Mucosa of gallbladder (tissue), 1 donor: Measurements from ENCODE around the gene WDFY3. TPM values are rescaled to one million over a fixed set of nuclear protein-coding genes. Genes with fewer than 3 reads are reported as not detected.
"Not testable (repeated sequence)": the region's sequence is repeated elsewhere in the genome, so short reads cannot be mapped to it uniquely, and the experiment has no call there.

Experiments
- DNase-seq: peaks from one replicate; pipeline ENCODE4 v3.0.0-alpha.2; 2020; ENCODE audit warnings: low spot score
- total RNA-seq: library from RNA; stranded (reverse); gene quantifications from one replicate; pipeline ENCODE4 v1.2.1, GENCODE V29; 2021
- donor health status: DM: no; HTN: no; CAD: no.

The WDFY3 gene
- total RNA-seq, 1 donor from 2014 or later, result 102 TPM

GRCh38 chr4:84718699-84719098, 247.8 kb downstream of the WDFY3 start:
- DNase-seq, result no peak

DNA sequence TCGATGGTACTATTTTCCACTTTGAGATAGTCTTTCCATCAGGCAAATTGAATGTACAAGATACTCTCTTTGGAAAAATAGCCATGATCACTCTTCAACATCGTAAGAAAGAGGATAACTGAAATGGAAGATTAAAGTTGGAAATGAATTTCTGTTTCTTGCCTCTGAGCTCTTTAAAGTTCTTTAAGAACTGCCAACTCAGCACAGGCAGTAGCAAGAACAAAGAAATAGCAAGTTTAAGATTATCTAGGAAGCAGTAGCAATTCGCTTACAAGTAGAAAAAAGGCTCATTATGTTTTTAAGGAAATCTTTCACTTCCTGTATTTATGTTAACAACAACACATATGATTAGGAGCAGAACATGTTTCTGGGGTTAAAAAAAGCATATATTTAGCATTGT, 255.9 kb downstream of the WDFY3 start:
- no peak for DNase-seq

GRCh38 chr4:84708406-84709135, 257.9 kb downstream of the WDFY3 start:
- DNase-seq, result no peak

DNA sequence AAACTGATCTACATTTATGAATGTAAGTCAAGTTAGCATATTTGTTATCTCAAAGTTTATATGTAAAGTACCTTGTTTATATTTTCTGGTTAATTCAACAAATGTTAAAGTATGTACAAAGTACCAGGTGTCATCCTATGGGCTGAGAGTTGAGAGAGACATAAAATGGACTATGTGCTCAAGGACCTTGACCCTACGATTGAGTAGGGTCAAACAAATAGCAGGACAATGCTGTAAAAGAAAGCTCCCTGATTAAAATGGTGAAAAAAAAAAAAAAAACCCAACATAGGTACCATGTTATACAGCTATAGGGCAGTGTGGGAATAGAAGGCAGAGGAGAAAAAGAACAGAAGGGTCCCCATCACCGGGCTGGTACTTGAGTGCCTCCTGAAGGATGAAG, 260.2 kb downstream of the WDFY3 start:
- no peak for DNase-seq

GRCh38 chr4:84699001-84699671, 267.4 kb downstream of the WDFY3 start:
- no peak for DNase-seq

DNA sequence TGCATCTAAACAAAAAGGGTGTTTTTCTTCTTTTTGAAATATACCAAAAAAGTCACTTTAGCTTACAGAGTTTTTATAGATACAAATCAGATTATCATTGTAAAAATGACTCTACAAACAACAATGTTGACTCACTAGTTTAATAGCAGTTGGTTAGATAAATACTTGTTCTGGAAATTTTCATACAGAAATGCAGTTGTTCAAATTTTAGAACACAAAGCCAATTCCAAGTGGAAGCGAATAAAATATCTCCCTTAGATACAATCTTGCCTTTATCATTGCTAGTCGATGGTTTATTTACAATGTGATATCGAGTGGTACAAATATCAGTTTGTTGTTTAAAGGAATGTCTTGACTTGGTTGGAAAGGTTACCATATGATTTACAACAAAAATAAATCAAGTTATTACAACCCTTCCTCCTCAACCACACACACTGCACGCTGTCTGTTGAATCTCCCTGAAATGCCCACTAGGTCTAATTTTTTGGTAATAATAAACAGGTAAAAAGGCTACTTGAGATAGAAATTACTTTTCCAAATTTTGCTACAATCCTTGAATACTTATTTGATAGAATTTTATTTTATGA, 268.8 kb downstream of the WDFY3 start:
- DNase-seq, result no peak

- DNase-seq, result no peak
Observed at GRCh38 chr4:84697159-84697558, 269.3 kb downstream of the WDFY3 start.

DNA sequence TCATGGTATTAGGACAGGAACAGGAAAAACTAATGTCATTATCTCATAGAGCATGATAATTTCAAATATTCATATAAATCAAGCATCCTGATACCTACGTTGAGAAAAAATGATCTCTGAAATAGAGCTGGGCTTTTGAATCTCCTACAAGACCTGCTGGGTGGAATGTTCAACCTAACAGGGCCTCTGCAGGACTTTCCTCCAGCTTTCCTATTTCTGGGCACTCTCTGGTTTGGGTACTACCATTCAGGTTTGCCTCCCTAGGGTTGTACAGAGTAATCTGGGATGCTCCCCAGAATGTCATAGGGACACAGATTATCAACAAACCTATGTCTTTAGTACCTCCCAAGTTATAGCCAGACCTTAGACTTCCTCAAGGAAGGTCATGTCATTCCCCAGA, 274.7 kb downstream of the WDFY3 start:
- DNase-seq, result no peak

DNA sequence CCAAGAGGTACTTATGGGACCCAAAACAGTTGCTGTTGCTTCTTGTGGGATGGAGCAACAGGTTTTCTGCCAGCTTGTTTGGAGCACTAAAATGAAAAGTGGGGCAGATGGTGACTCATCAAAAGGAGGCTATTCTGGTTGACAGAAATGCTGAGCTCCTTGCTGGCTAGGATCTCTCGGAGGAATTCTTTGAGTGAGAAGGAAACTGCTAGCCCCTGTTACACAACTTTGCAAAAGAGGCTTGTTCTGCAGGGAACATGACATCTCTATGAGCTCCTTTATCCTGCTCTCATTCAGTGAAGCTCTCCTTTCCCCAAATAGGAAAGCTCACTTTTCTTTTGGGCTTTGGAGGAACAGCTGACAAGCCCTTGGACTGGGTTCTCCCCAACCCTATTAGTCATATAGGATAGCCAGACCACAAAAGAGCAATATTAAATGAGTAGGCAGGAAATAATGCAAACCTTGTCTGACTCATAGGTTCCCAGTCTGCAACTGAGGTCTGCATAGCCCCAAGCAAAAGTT, 275.3 kb downstream of the WDFY3 start:
- no peak for DNase-seq

GRCh38 chr4:84690481-84690880, 276.0 kb downstream of the WDFY3 start:
- DNase-seq, result no peak

DNA sequence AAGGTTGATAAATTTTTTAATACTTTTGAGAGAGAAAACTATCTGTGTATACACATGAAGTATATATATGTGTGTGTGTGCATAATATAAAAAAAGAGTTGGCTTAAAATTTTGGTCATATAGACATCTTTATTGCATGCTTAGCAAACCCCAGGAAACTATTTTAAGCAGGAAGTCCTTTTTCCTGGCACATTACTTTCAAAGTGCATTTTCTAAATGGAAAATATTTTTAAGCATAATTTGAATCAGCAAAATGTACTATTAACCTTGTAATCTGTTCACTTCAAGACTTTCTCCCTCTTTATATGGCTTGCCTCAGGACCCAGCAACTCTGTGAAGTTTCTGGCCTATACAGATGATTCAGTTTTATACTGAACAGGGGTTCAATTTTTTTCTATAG, 277.3 kb downstream of the WDFY3 start:
- DNase-seq, result no peak

GRCh38 chr4:84688605-84689004, 277.9 kb downstream of the WDFY3 start:
- no peak for DNase-seq

DNA sequence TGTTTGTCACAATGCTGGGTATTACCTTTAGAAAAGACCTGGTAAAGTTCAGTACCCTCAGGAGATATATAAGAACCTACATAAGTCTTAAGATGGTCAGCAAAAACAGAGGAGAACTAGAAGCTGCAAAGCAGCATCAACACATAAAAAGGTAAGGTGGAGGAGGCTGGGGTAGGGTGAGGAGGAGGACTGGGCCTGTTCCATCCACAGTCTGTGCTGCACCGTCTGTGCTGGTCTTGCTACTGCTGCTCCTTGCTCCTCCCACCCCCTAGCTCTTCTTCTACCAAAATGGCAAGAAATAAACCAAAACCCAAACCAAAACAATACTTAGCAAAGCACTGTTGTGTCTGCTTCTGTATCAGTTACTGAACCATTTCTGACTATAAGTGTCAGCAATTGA, 281.4 kb downstream of the WDFY3 start:
- no peak for DNase-seq

GRCh38 chr4:84684361-84684760, 282.1 kb downstream of the WDFY3 start:
- no peak for DNase-seq

GRCh38 chr4:84683064-84683850, 283.2 kb downstream of the WDFY3 start:
- no peak for DNase-seq

- DNase-seq, result not testable (repeated sequence)
Observed at GRCh38 chr4:84682661-84683060, 283.8 kb downstream of the WDFY3 start.

GRCh38 chr4:84681486-84682274, 284.8 kb downstream of the WDFY3 start:
- DNase-seq, result peak; percentile 18

DNA sequence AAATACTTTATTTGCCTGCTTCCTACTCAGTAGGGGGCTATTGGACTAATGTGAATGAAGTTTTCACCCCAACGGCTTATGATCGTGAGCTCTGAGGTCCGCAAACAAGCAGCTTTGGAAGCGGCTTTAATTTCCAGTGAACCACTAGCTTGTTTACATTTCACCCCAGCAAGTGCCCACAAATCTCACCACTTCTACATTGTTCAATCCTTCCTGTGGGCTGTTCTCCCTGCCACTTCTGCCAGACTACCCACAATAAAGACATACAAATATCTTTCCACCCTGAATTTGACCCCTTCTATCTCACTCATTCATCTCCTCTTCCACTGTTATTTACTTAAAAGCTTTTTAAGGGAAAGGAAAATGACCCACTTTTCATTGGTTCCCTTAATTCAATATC, 285.5 kb downstream of the WDFY3 start:
- DNase-seq, result no peak

GRCh38 chr4:84678976-84679744, 287.3 kb downstream of the WDFY3 start:
- DNase-seq, result no peak

DNA sequence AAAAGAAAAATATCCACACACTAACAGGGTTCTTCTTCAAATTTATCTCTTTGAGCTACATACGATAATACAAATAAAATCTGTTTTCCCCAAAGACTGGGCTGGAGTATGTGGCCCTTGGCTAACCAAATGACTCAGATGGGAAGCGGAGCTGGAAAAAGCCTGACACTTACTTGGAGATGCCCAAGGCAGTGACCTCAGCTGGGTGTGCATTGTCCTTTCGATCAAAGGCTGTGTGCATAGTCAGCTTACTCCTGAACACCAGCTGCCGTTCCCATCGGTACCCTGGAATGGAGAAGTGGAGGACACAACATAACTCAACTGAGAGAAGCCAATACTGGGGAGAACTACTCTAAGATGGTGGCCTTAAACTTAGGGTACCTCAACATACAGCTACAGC, 288.5 kb downstream of the WDFY3 start:
- no peak for DNase-seq

DNA sequence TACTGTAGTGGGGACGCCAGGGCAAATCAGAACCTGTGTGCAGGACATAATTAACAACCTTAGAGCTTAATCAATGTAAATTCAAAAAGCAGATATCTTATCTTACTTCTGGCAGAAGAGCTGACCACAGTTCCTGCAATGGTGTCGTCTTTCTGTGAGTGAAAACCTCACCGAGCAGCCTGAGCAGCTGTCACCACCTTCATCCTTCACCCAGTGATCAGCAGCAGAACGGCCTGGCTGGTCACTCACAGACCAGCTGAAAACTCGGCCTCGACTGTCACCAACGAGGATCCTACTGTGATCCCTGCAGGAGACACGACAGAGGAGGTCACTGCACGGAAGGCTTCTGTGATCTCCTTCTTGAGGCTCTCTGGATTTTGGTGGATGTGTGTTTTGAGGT, 289.4 kb downstream of the WDFY3 start:
- no peak for DNase-seq
